GM19438 (cell line): Measurements from ENCODE around the gene XPO6.

ENCODE experiments used
- ATAC-seq: cut with Tn5 transposase; IDR thresholded peaks from one replicate; pipeline ENCODE4 v1.9.1; 2021; ENCODE audit warnings: low read depth; ENCODE audit not compliant: unreplicated experiment

XPO6 gene

GRCh38 chr16:28096983-28097899, 114.5 kb downstream of the XPO6 start:
- no peak for ATAC-seq

GRCh38 chr16:28093385-28093725, 118.4 kb downstream of the XPO6 start:
- no peak for ATAC-seq

- ATAC-seq: no peak
Observed at GRCh38 chr16:28092721-28093384, 118.9 kb downstream of the XPO6 start.

GRCh38 chr16:28091656-28092055, 120.1 kb downstream of the XPO6 start:
- no peak for ATAC-seq

- no peak for ATAC-seq
Observed at GRCh38 chr16:28090646-28091377, 121.0 kb downstream of the XPO6 start.

- no peak for ATAC-seq
Observed at GRCh38 chr16:28089992-28090365, 121.8 kb downstream of the XPO6 start.

GRCh38 chr16:28089205-28089991, 122.4 kb downstream of the XPO6 start:
- ATAC-seq: no peak

- ATAC-seq: no peak
Observed at GRCh38 chr16:28087675-28088300, 124.0 kb downstream of the XPO6 start.

GRCh38 chr16:28087140-28087660, 124.6 kb downstream of the XPO6 start:
- ATAC-seq: no peak

- ATAC-seq: no peak
Observed at GRCh38 chr16:28086186-28087139, 125.3 kb downstream of the XPO6 start.

- ATAC-seq: no peak
Observed at GRCh38 chr16:28085389-28086171, 126.2 kb downstream of the XPO6 start.

- ATAC-seq: no peak
Observed at GRCh38 chr16:28084209-28084608, 127.6 kb downstream of the XPO6 start.

- no peak for ATAC-seq
Observed at GRCh38 chr16:28082624-28083023, 129.1 kb downstream of the XPO6 start.

GRCh38 chr16:28081391-28081968, 130.3 kb downstream of the XPO6 start:
- no peak for ATAC-seq

- ATAC-seq: no peak
Observed at GRCh38 chr16:28078261-28078660, 133.5 kb downstream of the XPO6 start.

- ATAC-seq: no peak
Observed at GRCh38 chr16:28073836-28074235, 137.9 kb downstream of the XPO6 start.

- ATAC-seq: no peak
Observed at GRCh38 chr16:28072087-28072486, 139.7 kb downstream of the XPO6 start.
